Fibroblast of the aortic adventitia (primary cell): ENCODE results near the gene MMP15. TPM values are rescaled to one million over a fixed set of nuclear protein-coding genes. Genes with fewer than 3 reads are reported as not detected.

Experiments used
- DNase-seq: peaks from one replicate; pipeline ENCODE4 v3.0.0-alpha.2; 2010; ENCODE audit warnings: low read depth
- H3K4me3 ChIP-seq: 2 replicates; pipeline ENCODE4 v1.5.1; 2011; ENCODE audit warnings: low read depth, mild to moderate bottlenecking, control low read depth, low read length, moderate library complexity
- small RNA-seq: library from RNA; depleted of rRNA; stranded (forward); fragments of <200 nt; gene quantifications from one replicate; pipeline ENCODE3, GENCODE V24; 2012
- total RNA-seq: library from RNA; depleted of rRNA; stranded (reverse); fragments of >200 nt; gene quantifications from 2 replicates; pipeline ENCODE4 v1.2.3, GENCODE V29; 2012; ENCODE audit warnings: low replicate concordance
- TF ChIP-seq, protein P1 (sequence below): IDR thresholded peaks from 2 replicates; pipeline ENCODE4 v1.5.1; 2011; ENCODE audit warnings: mild to moderate bottlenecking, low read length, control low read depth, inconsistent platforms; ENCODE audit not compliant: insufficient read depth

MMP15 gene
- total RNA-seq, 1 donor, result 2.4 TPM

DNA sequence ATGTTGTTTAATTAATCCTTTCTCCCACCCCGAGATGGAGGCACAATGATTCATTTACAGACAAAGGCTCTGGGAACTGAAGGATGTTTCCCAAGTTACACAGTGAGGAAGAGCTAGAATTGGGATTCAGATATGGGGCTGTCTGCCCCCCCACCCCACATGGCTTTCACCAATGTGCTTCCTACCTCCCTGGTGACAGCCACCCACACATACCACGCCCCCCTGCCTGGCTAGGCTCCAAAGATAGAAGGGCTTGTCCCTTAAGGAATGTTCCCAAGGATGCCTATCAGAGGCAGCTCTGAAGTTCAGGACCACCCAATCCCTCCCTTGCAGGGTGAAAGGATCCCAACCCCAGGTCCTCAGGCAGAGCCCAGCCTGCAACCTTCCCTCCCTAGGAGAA lies 70.7 kb downstream of the MMP15 start:
- DNase-seq, result no peak
- no peak overlapping the region for H3K4me3 ChIP-seq
- TF ChIP-seq, protein P1, sequence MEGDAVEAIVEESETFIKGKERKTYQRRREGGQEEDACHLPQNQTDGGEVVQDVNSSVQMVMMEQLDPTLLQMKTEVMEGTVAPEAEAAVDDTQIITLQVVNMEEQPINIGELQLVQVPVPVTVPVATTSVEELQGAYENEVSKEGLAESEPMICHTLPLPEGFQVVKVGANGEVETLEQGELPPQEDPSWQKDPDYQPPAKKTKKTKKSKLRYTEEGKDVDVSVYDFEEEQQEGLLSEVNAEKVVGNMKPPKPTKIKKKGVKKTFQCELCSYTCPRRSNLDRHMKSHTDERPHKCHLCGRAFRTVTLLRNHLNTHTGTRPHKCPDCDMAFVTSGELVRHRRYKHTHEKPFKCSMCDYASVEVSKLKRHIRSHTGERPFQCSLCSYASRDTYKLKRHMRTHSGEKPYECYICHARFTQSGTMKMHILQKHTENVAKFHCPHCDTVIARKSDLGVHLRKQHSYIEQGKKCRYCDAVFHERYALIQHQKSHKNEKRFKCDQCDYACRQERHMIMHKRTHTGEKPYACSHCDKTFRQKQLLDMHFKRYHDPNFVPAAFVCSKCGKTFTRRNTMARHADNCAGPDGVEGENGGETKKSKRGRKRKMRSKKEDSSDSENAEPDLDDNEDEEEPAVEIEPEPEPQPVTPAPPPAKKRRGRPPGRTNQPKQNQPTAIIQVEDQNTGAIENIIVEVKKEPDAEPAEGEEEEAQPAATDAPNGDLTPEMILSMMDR, result no peak

Small RNA genes within 50 kb of the gene (small RNA-seq; reads per million reads assigned to genes)
- not detected for gene RF00019

Other genes with a start within 250 kb of the MMP15 start
- gene KIFC3, start 223.3 kb upstream of the MMP15 start, total RNA-seq, result 23.0 and 32.8 TPM in 2 replicates
- gene CNGB1, start 54.6 kb upstream of the MMP15 start, total RNA-seq, result not detected in 2 replicates
- gene ZNF319, start 25.1 kb upstream of the MMP15 start, total RNA-seq, result 2.3 and 4.8 TPM in 2 replicates
- gene USB1, start 24.3 kb upstream of the MMP15 start, total RNA-seq, result 7.0 and 15.8 TPM in 2 replicates
- gene CFAP20, start 103.6 kb downstream of the MMP15 start, total RNA-seq, result 13.4 and 35.7 TPM in 2 replicates
- gene CSNK2A2, start 172.4 kb downstream of the MMP15 start, total RNA-seq, result 25.4 and 48.4 TPM in 2 replicates